Neural progenitor cell (in vitro differentiated cells): ENCODE results near the gene ITGA3. TPM values are rescaled to one million over a fixed set of nuclear protein-coding genes. Genes with fewer than 3 reads are reported as not detected.
A peak's percentile ranks its signal among the peaks of the same experiment; 100 is the strongest.

ENCODE experiments used
- DNase-seq: peaks from one replicate; pipeline ENCODE4 v3.0.0-alpha.2; 2016; ENCODE audit warnings: low spot score
- H2AFZ ChIP-seq: fragments of 200-600 bp; sonication (generic); replicated peaks from 2 replicates; pipeline ENCODE4 v1.6.1; 2016; ENCODE audit warnings: antibody characterized with exemption
- H3F3A ChIP-seq: fragments of 200-600 bp; sonication (generic); 2 replicates; pipeline ENCODE4 v1.6.1; 2016; ENCODE audit warnings: antibody characterized with exemption, low read depth
- H3K27ac ChIP-seq: fragments of 200-600 bp; sonication (generic); 2 replicates; pipeline ENCODE4 v1.5.1; 2016; ENCODE audit warnings: mild to moderate bottlenecking
- H3K27me3 ChIP-seq: fragments of 200-600 bp; sonication (generic); 2 replicates; pipeline ENCODE4 v1.6.1; 2016; ENCODE audit warnings: mild to moderate bottlenecking, moderate library complexity
- H3K36me3 ChIP-seq: fragments of 200-600 bp; sonication (generic); 2 replicates; pipeline ENCODE4 v1.5.1; 2016
- H3K4me1 ChIP-seq: fragments of 200-600 bp; sonication (generic); 2 replicates; pipeline ENCODE4 v1.6.1; 2016; ENCODE audit warnings: mixed run types
- H3K4me2 ChIP-seq: fragments of 200-600 bp; sonication (generic); 2 replicates; pipeline ENCODE4 v1.6.1; 2016
- H3K4me3 ChIP-seq: fragments of 200-600 bp; sonication (generic); 2 replicates; pipeline ENCODE4 v1.5.1; 2016
- H3K79me2 ChIP-seq: fragments of 200-600 bp; sonication (generic); 2 replicates; pipeline ENCODE4 v1.6.1; 2016; ENCODE audit warnings: low read depth
- H3K9ac ChIP-seq: fragments of 200-600 bp; sonication (generic); 2 replicates; pipeline ENCODE4 v1.6.1; 2016
- H3K9me3 ChIP-seq: fragments of 200-600 bp; sonication (generic); 2 replicates; pipeline ENCODE4 v1.5.1; 2016; ENCODE audit warnings: low read depth
- H4K20me1 ChIP-seq: fragments of 200-600 bp; sonication (generic); 2 replicates; pipeline ENCODE4 v1.6.1; 2016; ENCODE audit warnings: low read depth
- H3K27ac Mint-ChIP-seq: 3 replicates; pipeline ENCODE4 v1.8.0; 2021; ENCODE audit warnings: mixed read lengths
- H3K27me3 Mint-ChIP-seq: 2 replicates; pipeline ENCODE4 v1.8.0; 2022; ENCODE audit warnings: low read depth, mild to moderate bottlenecking, inconsistent platforms, moderate library complexity, mixed read lengths; ENCODE audit not compliant: insufficient read depth
- H3K36me3 Mint-ChIP-seq: 3 replicates; pipeline ENCODE4 v1.8.0; 2021; ENCODE audit warnings: mixed read lengths
- H3K4me1 Mint-ChIP-seq: 3 replicates; pipeline ENCODE4 v1.8.0; 2021; ENCODE audit warnings: mixed read lengths
- H3K4me3 Mint-ChIP-seq: 3 replicates; pipeline ENCODE4 v1.8.0; 2021; ENCODE audit warnings: mild to moderate bottlenecking, moderate library complexity, mixed read lengths
- H3K9me3 Mint-ChIP-seq: 3 replicates; pipeline ENCODE4 v1.8.0; 2020; ENCODE audit warnings: mixed read lengths
- CTCF ChIP-seq: fragments of 200-600 bp; sonication (generic); IDR thresholded peaks from 2 replicates; pipeline ENCODE4 v1.5.1; 2017; ENCODE audit warnings: antibody characterized with exemption, mild to moderate bottlenecking
- EZH2 ChIP-seq: fragments of 200-600 bp; sonication (generic); IDR thresholded peaks from 2 replicates; pipeline ENCODE4 v1.6.1; 2017; ENCODE audit warnings: antibody characterized with exemption, mild to moderate bottlenecking, moderate library complexity
- EZH2phosphoT487 ChIP-seq: fragments of 200-600 bp; sonication (generic); IDR thresholded peaks from 2 replicates; pipeline ENCODE4 v1.6.1; 2017; ENCODE audit warnings: antibody characterized with exemption
- total RNA-seq: library from RNA; depleted of rRNA; stranded (reverse); fragments of >200 nt; gene quantifications from 2 replicates; pipeline ENCODE4 v1.2.3, GENCODE V29; 2015; ENCODE audit warnings: low replicate concordance

The ITGA3 gene
- total RNA-seq, 1 donor from 2014 or later, result 7.7 TPM

GRCh38 chr17:50105811-50106210 is 49.9 kb downstream of the ITGA3 start:
- H3K27me3 Mint-ChIP-seq, result peaks cover 13% of the 10 kb centered on the region
- no peak overlapping the region for H3K27ac ChIP-seq
- H3K27me3 ChIP-seq, result no peaks in the 10 kb centered on the region
- H3K9ac ChIP-seq, result no peak overlapping the region
- peaks cover 30% of the 10 kb centered on the region for H3K4me1 Mint-ChIP-seq
- H3K36me3 ChIP-seq, result no peaks in the 10 kb centered on the region
- no peak overlapping the region for H2AFZ ChIP-seq
- H3K4me3 Mint-ChIP-seq, result no peak overlapping the region
- H3K79me2 ChIP-seq, result no peaks in the 10 kb centered on the region
- H3K36me3 Mint-ChIP-seq, result peaks cover 10% of the 10 kb centered on the region
- H3K9me3 ChIP-seq, result no peaks in the 10 kb centered on the region
- H3K4me2 ChIP-seq, result no peak overlapping the region
- no peaks in the 10 kb centered on the region for H3K9me3 Mint-ChIP-seq
- no peak overlapping the region for H3K27ac Mint-ChIP-seq
- H4K20me1 ChIP-seq, result peaks cover 7% of the 10 kb centered on the region
- TF ChIP-seq EZH2 (no peak), EZH2phosphoT487 (no peak), CTCF (no peak)
- H3F3A ChIP-seq, result no peaks in the 10 kb centered on the region
- no peak overlapping the region for H3K4me3 ChIP-seq
- peaks cover 15% of the 10 kb centered on the region for H3K4me1 ChIP-seq
- DNase-seq, result no peak

- Mint-ChIP-seq H3K36me3 (peaks cover 10% of the 10 kb centered on the region), H3K27me3 (peaks cover 13% of the 10 kb centered on the region), H3K9me3 (no peaks in the 10 kb centered on the region), H3K27ac (peak overlapping the region; percentile 7), H3K4me3 (peak overlapping the region; percentile 8), H3K4me1 (peaks cover 29% of the 10 kb centered on the region)
- Histone ChIP-seq H3K4me3 (no peak overlapping the region), H3K4me2 (no peak overlapping the region), H3K4me1 (peaks cover 12% of the 10 kb centered on the region), H3K36me3 (no peaks in the 10 kb centered on the region), H3F3A (peaks cover 4% of the 10 kb centered on the region), H3K27ac (no peak overlapping the region), H3K9ac (no peak overlapping the region), H3K79me2 (no peaks in the 10 kb centered on the region), H4K20me1 (peaks cover 2% of the 10 kb centered on the region), H3K27me3 (no peaks in the 10 kb centered on the region), H3K9me3 (no peaks in the 10 kb centered on the region), H2AFZ (no peak overlapping the region)
- TF ChIP-seq CTCF (no peak), EZH2phosphoT487 (no peak), EZH2 (no peak)
- DNase-seq, result no peak
These were observed 50.7 kb downstream of the ITGA3 start for GRCh38 chr17:50106393-50107131.

GRCh38 chr17:50107790-50108414 is 52.0 kb downstream of the ITGA3 start:
- H3K27me3 Mint-ChIP-seq, result peaks cover 9% of the 10 kb centered on the region
- H3K4me1 ChIP-seq, result peaks cover 11% of the 10 kb centered on the region
- no peak overlapping the region for H3K4me3 Mint-ChIP-seq
- TF ChIP-seq EZH2, result no peak
- TF ChIP-seq CTCF, result no peak
- no peak for TF ChIP-seq EZH2phosphoT487
- H3K9me3 ChIP-seq, result no peaks in the 10 kb centered on the region
- peaks cover 11% of the 10 kb centered on the region for H3F3A ChIP-seq
- H3K36me3 ChIP-seq, result no peaks in the 10 kb centered on the region
- no peak overlapping the region for H2AFZ ChIP-seq
- no peak overlapping the region for H3K4me2 ChIP-seq
- H3K4me1 Mint-ChIP-seq, result peaks cover 27% of the 10 kb centered on the region
- H3K27ac ChIP-seq, result no peak overlapping the region
- H3K4me3 ChIP-seq, result no peak overlapping the region
- no peak overlapping the region for H3K27ac Mint-ChIP-seq
- peaks cover 4% of the 10 kb centered on the region for H4K20me1 ChIP-seq
- DNase-seq, result no peak
- no peaks in the 10 kb centered on the region for H3K79me2 ChIP-seq
- peaks cover 10% of the 10 kb centered on the region for H3K36me3 Mint-ChIP-seq
- H3K9ac ChIP-seq, result no peak overlapping the region
- H3K27me3 ChIP-seq, result no peaks in the 10 kb centered on the region
- H3K9me3 Mint-ChIP-seq, result no peaks in the 10 kb centered on the region
